ENCODE measurements around the gene PMVK. TPM values are rescaled to one million over a fixed set of nuclear protein-coding genes. Genes with fewer than 3 reads are reported as not detected.

The PMVK gene
- total RNA-seq, 1 experiment from 2014 or later = 26.3 TPM

GRCh38 chr1:154910851-154911250 lies 25.7 kb downstream of the PMVK start:
- no peak overlapping the region for H3K23ac ChIP-seq (ENCODE audit: insufficient read length, low read depth, low read length)
- no peak overlapping the region for H3K18ac ChIP-seq (ENCODE audit: insufficient read length, low read depth, low read length)

More at GRCh38 chr1:154910851-154911250, 25.7 kb downstream of the PMVK start:
- H3K23me2 ChIP-seq (ENCODE audit: insufficient read length, low read depth, low read length, poor library complexity, severe bottlenecking) = no peaks in the 10 kb centered on the region
- Mint-ChIP-seq H3K9me3 (peaks cover 20 to 24% of the 10 kb centered on the region in 2 experiments), H3K4me1 (peaks cover 0 to 4% of the 10 kb centered on the region in 2 experiments; a peak in 1 of 4 replicates), H3K27me3 (ENCODE audit: low read depth) (peaks cover 11% of the 10 kb centered on the region), H3K4me3 (no peak overlapping the region), H3K27ac (no peak overlapping the region), H3K36me3 (ENCODE audit: insufficient read depth in 1 of 3, low read depth in 3 of 3) (peaks cover 3 to 18% (median 9%) of the 10 kb centered on the region in 3 experiments; a peak in 5 of 7 replicates)
- no peak overlapping the region for H3K4me2 ChIP-seq (ENCODE audit: insufficient read depth, insufficient read length, low read length)
- no peak for DNase-seq
- H2AFZ ChIP-seq (ENCODE audit: low read length) = no peak overlapping the region
- no peaks in the 10 kb centered on the region for H3K79me2 ChIP-seq (ENCODE audit: insufficient read depth, low read length)
- H3K9ac ChIP-seq (ENCODE audit: extremely low read depth, insufficient read length, low read length) = no peak overlapping the region
- no peak overlapping the region for H4K8ac ChIP-seq (replicated peaks; ENCODE audit: insufficient read length, low read depth, low read length)
- H3K79me1 ChIP-seq (ENCODE audit: insufficient read depth, low read depth, low read length, poor library complexity, severe bottlenecking) = no peaks in the 10 kb centered on the region
- H3K14ac ChIP-seq (ENCODE audit: insufficient read depth, low read length) = no peak overlapping the region
- no peak overlapping the region for H2BK20ac ChIP-seq (ENCODE audit: low read depth, low read length, poor library complexity, severe bottlenecking)
- H4K20me1 ChIP-seq (ENCODE audit: control insufficient read depth, insufficient read depth, insufficient read length) = no peaks in the 10 kb centered on the region
- H4K5ac ChIP-seq (ENCODE audit: insufficient read length, low read depth, low read length) = no peak overlapping the region
- peaks cover 7% of the 10 kb centered on the region for H3K9me3 ChIP-seq (ENCODE audit: control insufficient read depth, low read depth, low read length)
- no peak overlapping the region for H2BK15ac ChIP-seq (ENCODE audit: low read depth, low read length)
- H3K27ac ChIP-seq (ENCODE audit: insufficient read length, low read depth, low read length) = no peak overlapping the region
- TF ChIP-seq, protein P1, sequence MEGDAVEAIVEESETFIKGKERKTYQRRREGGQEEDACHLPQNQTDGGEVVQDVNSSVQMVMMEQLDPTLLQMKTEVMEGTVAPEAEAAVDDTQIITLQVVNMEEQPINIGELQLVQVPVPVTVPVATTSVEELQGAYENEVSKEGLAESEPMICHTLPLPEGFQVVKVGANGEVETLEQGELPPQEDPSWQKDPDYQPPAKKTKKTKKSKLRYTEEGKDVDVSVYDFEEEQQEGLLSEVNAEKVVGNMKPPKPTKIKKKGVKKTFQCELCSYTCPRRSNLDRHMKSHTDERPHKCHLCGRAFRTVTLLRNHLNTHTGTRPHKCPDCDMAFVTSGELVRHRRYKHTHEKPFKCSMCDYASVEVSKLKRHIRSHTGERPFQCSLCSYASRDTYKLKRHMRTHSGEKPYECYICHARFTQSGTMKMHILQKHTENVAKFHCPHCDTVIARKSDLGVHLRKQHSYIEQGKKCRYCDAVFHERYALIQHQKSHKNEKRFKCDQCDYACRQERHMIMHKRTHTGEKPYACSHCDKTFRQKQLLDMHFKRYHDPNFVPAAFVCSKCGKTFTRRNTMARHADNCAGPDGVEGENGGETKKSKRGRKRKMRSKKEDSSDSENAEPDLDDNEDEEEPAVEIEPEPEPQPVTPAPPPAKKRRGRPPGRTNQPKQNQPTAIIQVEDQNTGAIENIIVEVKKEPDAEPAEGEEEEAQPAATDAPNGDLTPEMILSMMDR (conservative IDR thresholded peaks at IDR 0.05) = no peak
- H2BK5ac ChIP-seq (ENCODE audit: insufficient read length, low read length) = no peak overlapping the region
- H3T11ph ChIP-seq (ENCODE audit: low read length) = no peak overlapping the region
- no peak overlapping the region for H2BK120ac ChIP-seq (ENCODE audit: low read depth, low read length, poor library complexity, severe bottlenecking)
- no peak overlapping the region for H2BK12ac ChIP-seq (ENCODE audit: insufficient read length, low read depth, low read length)
- H3K4ac ChIP-seq (ENCODE audit: low read depth, low read length) = no peak overlapping the region
- H3K27me3 ChIP-seq (ENCODE audit: insufficient read depth, low read length) = no peaks in the 10 kb centered on the region
- no peak overlapping the region for H4K91ac ChIP-seq (ENCODE audit: insufficient read length, low read depth, low read length)
- WGBS (ENCODE audit: extremely low coverage, insufficient read length, low lambda C conversion rate) = no CpG with 5 or more reads among the region's 5 CpGs
- H3K4me1 ChIP-seq (ENCODE audit: insufficient read depth, low read length) = no peaks in the 10 kb centered on the region
- no peak overlapping the region for H2AK5ac ChIP-seq (ENCODE audit: insufficient read length, low read length)
- no peak overlapping the region for H3K56ac ChIP-seq (ENCODE audit: insufficient read length, low read depth, low read length)

All from H9 (cell line).